Suprapubic skin (tissue), 4 donors: ENCODE measurements around the gene GFPT2. TPM values are rescaled to one million over a fixed set of nuclear protein-coding genes. Genes with fewer than 3 reads are reported as not detected.

Source experiments
- DNase-seq, 2 donors: peaks; one replicate each; pipeline ENCODE4 v3.0.0-alpha.2; 2019; ENCODE audit warnings: low spot score in 2 of 2
- H3K27ac ChIP-seq: fragments of 200-600 bp; sonication (generic); one replicate; pipeline ENCODE4 v1.5.1; 2019
- H3K27me3 ChIP-seq: fragments of 200-600 bp; sonication (generic); one replicate; pipeline ENCODE4 v1.5.1; 2019
- H3K36me3 ChIP-seq: fragments of 200-600 bp; sonication (generic); one replicate; pipeline ENCODE4 v1.5.1; 2019
- H3K4me1 ChIP-seq: fragments of 200-600 bp; sonication (generic); one replicate; pipeline ENCODE4 v1.5.1; 2019
- H3K4me3 ChIP-seq: fragments of 200-600 bp; sonication (generic); one replicate; pipeline ENCODE4 v1.5.1; 2019; ENCODE audit warnings: mild to moderate bottlenecking
- H3K9me3 ChIP-seq: fragments of 200-600 bp; sonication (generic); one replicate; pipeline ENCODE4 v1.5.1; 2019
- EP300 ChIP-seq: sonication (generic); formaldehyde crosslinking; IDR thresholded peaks from one replicate; pipeline ENCODE4 v1.6.1; 2017; ENCODE audit warnings: antibody characterized with exemption
- POLR2A ChIP-seq, 2 donors: fragments of 450-650 bp; IDR thresholded peaks; one replicate each; pipeline ENCODE4 v1.6.1; 2017; ENCODE audit warnings: antibody characterized with exemption in 2 of 2, mild to moderate bottlenecking in 2 of 2, moderate library complexity in 2 of 2
- POLR2AphosphoS5 ChIP-seq, 3 donors: sonication (generic); formaldehyde crosslinking; IDR thresholded peaks; one replicate each; pipeline ENCODE4 v1.6.1; 2017; ENCODE audit warnings: antibody characterized with exemption in 3 of 3
- whole genome bisulfite sequencing: methylation state at CpG from one replicate; pipeline ENCODE4 v1.1.5; 2018; 5-methylcytosine and 5-hydroxymethylcytosine counted together
- total RNA-seq, 4 donors: library from RNA; depleted of rRNA; stranded (reverse); fragments of >200 nt; gene quantifications; one replicate each; pipeline ENCODE4 v1.1.0, GENCODE V29; 2016
- TF ChIP-seq, protein P1 (sequence below), 2 donors: fragments of 200-600 bp in 1 of 2; fragments of 450-650 bp in 1 of 2; sonication (generic) in 1 of 2; IDR thresholded peaks; one replicate each; pipeline ENCODE4 v1.5.1; 2016 to 2019; ENCODE audit warnings: antibody characterized with exemption in 2 of 2, mild to moderate bottlenecking in 1 of 2, moderate library complexity in 1 of 2

GFPT2 gene
- total RNA-seq, 4 donors from 2014 or later: 2.9 to 6.9 (median 4.3) TPM

- DNase-seq: no peak
These were observed 26.1 kb downstream of the GFPT2 start for GRCh38 chr5:180326989-180327565.

DNA sequence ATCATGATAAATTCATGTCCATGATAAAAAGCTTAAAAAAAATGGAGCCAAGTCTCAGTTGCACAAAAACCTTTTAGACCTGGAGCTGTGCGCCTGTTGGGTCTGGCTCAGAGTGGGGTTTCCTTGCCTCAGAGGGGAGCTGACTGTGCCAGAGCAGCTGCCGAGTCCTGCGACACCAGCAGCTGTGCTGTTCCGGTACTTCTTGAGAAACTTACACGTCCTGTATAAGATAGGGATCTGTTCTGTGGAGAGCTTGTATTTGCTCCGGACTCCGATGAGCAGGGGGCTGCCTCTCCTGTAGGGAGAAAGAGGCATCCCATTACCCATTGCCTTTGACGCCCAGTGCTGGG is 28.6 kb downstream of the GFPT2 start:
- H3K36me3 ChIP-seq: no peaks in the 10 kb centered on the region
- 85% methylated on average over 6 of the region's 8 CpGs for WGBS
- H3K4me1 ChIP-seq: no peaks in the 10 kb centered on the region
- no peak for DNase-seq
- no peak overlapping the region for H3K4me3 ChIP-seq
- no peak for TF ChIP-seq EP300
- TF ChIP-seq POLR2A (IDR thresholded peaks at IDR 0.05): no peak
- TF ChIP-seq, protein P1, sequence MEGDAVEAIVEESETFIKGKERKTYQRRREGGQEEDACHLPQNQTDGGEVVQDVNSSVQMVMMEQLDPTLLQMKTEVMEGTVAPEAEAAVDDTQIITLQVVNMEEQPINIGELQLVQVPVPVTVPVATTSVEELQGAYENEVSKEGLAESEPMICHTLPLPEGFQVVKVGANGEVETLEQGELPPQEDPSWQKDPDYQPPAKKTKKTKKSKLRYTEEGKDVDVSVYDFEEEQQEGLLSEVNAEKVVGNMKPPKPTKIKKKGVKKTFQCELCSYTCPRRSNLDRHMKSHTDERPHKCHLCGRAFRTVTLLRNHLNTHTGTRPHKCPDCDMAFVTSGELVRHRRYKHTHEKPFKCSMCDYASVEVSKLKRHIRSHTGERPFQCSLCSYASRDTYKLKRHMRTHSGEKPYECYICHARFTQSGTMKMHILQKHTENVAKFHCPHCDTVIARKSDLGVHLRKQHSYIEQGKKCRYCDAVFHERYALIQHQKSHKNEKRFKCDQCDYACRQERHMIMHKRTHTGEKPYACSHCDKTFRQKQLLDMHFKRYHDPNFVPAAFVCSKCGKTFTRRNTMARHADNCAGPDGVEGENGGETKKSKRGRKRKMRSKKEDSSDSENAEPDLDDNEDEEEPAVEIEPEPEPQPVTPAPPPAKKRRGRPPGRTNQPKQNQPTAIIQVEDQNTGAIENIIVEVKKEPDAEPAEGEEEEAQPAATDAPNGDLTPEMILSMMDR (IDR thresholded peaks at IDR 0.05): no peak
- no peak overlapping the region for H3K27ac ChIP-seq
- H3K9me3 ChIP-seq: no peaks in the 10 kb centered on the region
- no peaks in the 10 kb centered on the region for H3K27me3 ChIP-seq

More at GRCh38 chr5:180326989-180327565, 26.1 kb downstream of the GFPT2 start:
- H3K9me3 ChIP-seq: no peaks in the 10 kb centered on the region
- H3K27ac ChIP-seq: no peak overlapping the region
- H3K4me1 ChIP-seq: peaks cover 7% of the 10 kb centered on the region
- no peak overlapping the region for H3K4me3 ChIP-seq
- no peaks in the 10 kb centered on the region for H3K27me3 ChIP-seq
- 83% methylated on average over 9 of the region's 10 CpGs for WGBS
- TF ChIP-seq EP300 (no peak), POLR2AphosphoS5 (IDR thresholded peaks at IDR 0.05) (no peak), POLR2A (IDR thresholded peaks at IDR 0.05) (no peak)
- TF ChIP-seq, protein P1 (IDR thresholded peaks at IDR 0.05): no peak
- H3K36me3 ChIP-seq: no peaks in the 10 kb centered on the region

- no peak for DNase-seq
- H3K27ac ChIP-seq: no peak overlapping the region
- no peak overlapping the region for H3K4me3 ChIP-seq
- WGBS: 62% methylated on average over 11 of the region's 11 CpGs
- H3K36me3 ChIP-seq: no peaks in the 10 kb centered on the region
- no peaks in the 10 kb centered on the region for H3K27me3 ChIP-seq
- no peaks in the 10 kb centered on the region for H3K9me3 ChIP-seq
- no peak for TF ChIP-seq EP300
- no peak for TF ChIP-seq POLR2AphosphoS5 (IDR thresholded peaks at IDR 0.05)
- no peak for TF ChIP-seq POLR2A (IDR thresholded peaks at IDR 0.05)
- TF ChIP-seq, protein P1 (IDR thresholded peaks at IDR 0.05): no peak
- H3K4me1 ChIP-seq: no peaks in the 10 kb centered on the region
These were observed 29.1 kb downstream of the GFPT2 start for GRCh38 chr5:180323941-180324600.

DNA sequence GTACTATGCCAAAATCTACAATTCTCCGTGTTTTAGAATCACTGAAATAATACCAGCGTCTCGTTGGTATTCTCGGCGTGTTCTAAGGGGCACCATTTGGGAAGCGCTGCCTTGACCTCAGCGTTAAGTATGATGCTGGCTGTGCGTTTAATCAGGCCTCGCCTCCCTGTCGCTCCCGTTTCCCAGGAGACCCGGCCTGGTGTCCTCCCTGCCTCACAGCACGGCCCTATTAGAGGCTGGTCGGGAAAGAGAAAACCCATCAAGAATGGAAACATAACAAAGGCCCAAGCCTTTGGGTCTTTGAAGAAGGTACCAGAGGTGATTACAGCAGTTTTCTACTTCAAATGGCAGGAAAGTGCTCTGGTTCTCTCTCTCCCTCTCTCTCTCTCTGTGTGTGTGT is 30.0 kb downstream of the GFPT2 start:
- H3K27me3 ChIP-seq: no peaks in the 10 kb centered on the region
- no peak for DNase-seq
- no peak overlapping the region for H3K4me3 ChIP-seq
- H3K36me3 ChIP-seq: peaks cover 3% of the 10 kb centered on the region
- no peaks in the 10 kb centered on the region for H3K9me3 ChIP-seq
- H3K27ac ChIP-seq: no peak overlapping the region
- H3K4me1 ChIP-seq: no peaks in the 10 kb centered on the region
- TF ChIP-seq POLR2A (IDR thresholded peaks at IDR 0.05) (no peak), POLR2AphosphoS5 (IDR thresholded peaks at IDR 0.05) (no peak), EP300 (no peak)
- TF ChIP-seq, protein P1 (IDR thresholded peaks at IDR 0.05): no peak
- 96% methylated on average over 14 of the region's 14 CpGs for WGBS

DNA sequence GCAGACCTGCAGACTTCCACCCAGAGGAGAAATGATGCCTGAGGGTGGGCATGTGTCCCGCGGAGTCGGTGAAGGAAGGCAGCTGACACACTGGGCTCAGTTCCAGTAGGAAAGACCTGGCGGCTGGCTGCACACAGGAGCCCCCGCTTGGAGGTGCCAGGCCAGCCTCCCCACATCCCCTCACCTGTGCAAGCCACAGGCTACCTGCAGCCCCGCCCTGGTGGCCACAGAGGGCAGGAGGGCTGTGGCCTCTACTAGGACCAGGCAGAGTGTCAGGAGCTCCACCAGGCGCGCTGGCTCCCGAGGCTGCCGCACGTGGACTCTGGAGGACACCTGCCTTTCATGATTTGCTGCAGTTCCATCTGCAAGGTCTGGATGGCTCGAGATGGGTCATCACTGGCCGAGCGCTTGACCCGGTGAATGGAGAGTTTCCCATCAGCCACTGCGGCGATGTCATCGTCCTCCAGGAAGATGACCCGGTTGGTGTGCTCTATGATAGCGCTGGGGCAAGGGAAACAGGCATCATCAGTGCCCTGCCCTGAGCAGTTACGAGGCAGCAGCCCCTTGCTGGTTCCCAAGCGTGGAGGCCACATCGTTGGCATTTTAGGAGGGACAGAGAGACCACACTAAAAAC is 34.6 kb downstream of the GFPT2 start:
- H3K36me3 ChIP-seq: peaks cover 11% of the 10 kb centered on the region
- WGBS: 86% methylated on average over 20 of the region's 23 CpGs
- no peaks in the 10 kb centered on the region for H3K9me3 ChIP-seq
- no peaks in the 10 kb centered on the region for H3K4me1 ChIP-seq
- no peak overlapping the region for H3K27ac ChIP-seq
- no peak for DNase-seq
- no peak overlapping the region for H3K4me3 ChIP-seq
- no peak for TF ChIP-seq POLR2A (IDR thresholded peaks at IDR 0.05)
- H3K27me3 ChIP-seq: no peaks in the 10 kb centered on the region
